Endothelial cell of umbilical vein (primary cell): ENCODE measurements around the gene PCYOX1L. TPM values are rescaled to one million over a fixed set of nuclear protein-coding genes. Genes with fewer than 3 reads are reported as not detected.

Experiments used
- Bru-seq: library from RNA; stranded (reverse); fragments of 400-500 nt; gene quantifications from one replicate; lab custom pipeline; 2021; lab: Mats Ljungman, UMichigan
- BruChase-seq, 2 experiments: library from RNA; stranded (reverse); fragments of 400-500 nt; gene quantifications; one replicate each; lab custom pipeline; 2021; lab: Mats Ljungman, UMichigan
- BruUV-seq: library from RNA; stranded (reverse); fragments of 400-500 nt; replicated peaks from 2 replicates; lab custom pipeline; 2021; lab: Mats Ljungman, UMichigan
- CTCF ChIA-PET: fragments of 300-600, 350-600 bp; sonication (Branson Sonifier 250); formaldehyde crosslinking; loops from one replicate; lab custom pipeline; 2021; ENCODE audit warnings: antibody characterized with exemption, inconsistent platforms; lab: Charles Lee
- POLR2A ChIA-PET: fragments of 300-600, 350-600 bp; sonication (Branson Sonifier 250); formaldehyde crosslinking; loops from one replicate; lab custom pipeline; 2021; ENCODE audit warnings: antibody characterized with exemption, inconsistent platforms; lab: Charles Lee
- DNase-seq: peaks from one replicate; pipeline ENCODE4 v3.0.0-alpha.2; 2011; ENCODE audit warnings: low read depth, low spot score
- FAIRE-seq: peaks from 2 replicates; lab custom pipeline; 2011; peaks lifted over from hg19 to GRCh38; lab: Jason Lieb, UNC
- H2AFZ ChIP-seq: 2 replicates; pipeline ENCODE4 v1.6.0; 2012; ENCODE audit warnings: low read depth, low read length, control low read depth, inconsistent platforms
- H3K27ac ChIP-seq: 2 replicates; pipeline ENCODE4 v1.5.1; 2011; ENCODE audit warnings: low read depth, mild to moderate bottlenecking, control low read depth, low read length, moderate library complexity; ENCODE audit not compliant: insufficient read depth
- H3K27me3 ChIP-seq, 2 experiments: 2 replicates each; pipeline versions ENCODE4 v1.6.0 to v1.6.1; 2011; ENCODE audit warnings: low read length in 2 of 2, mixed read lengths in 1 of 2; ENCODE audit not compliant: control insufficient read depth in 2 of 2, insufficient read depth in 2 of 2
- H3K36me3 ChIP-seq, 2 experiments: 2 replicates in 1 of 2; 3 replicates in 1 of 2; pipeline ENCODE4 v1.5.1; 2011; ENCODE audit warnings: low read length in 2 of 2, mild to moderate bottlenecking in 1 of 2, moderate library complexity in 1 of 2; ENCODE audit not compliant: control insufficient read depth in 2 of 2, insufficient read depth in 2 of 2; ENCODE audit errors: extremely low read depth in 1 of 2
- H3K4me1 ChIP-seq: 3 replicates; pipeline ENCODE4 v1.5.1; 2011; ENCODE audit warnings: mild to moderate bottlenecking, low read length; ENCODE audit not compliant: control insufficient read depth, insufficient read depth; ENCODE audit errors: extremely low read depth
- H3K4me2 ChIP-seq: 2 replicates; pipeline ENCODE4 v1.6.1; 2011; ENCODE audit warnings: low read length, control low read depth, mixed read lengths; ENCODE audit not compliant: insufficient read depth
- H3K4me3 ChIP-seq, 3 experiments: fragments of 200-600 bp in 1 of 3; sonication (generic), shearing (Covaris generic) in 1 of 3; replicated peaks in 1 of 3; 2 replicates each; pipeline ENCODE4 v1.5.1; 2011 to 2016; ENCODE audit warnings: control low read depth in 3 of 3, low read length in 3 of 3, mild to moderate bottlenecking in 2 of 3, inconsistent platforms in 1 of 3, low read depth in 1 of 3, moderate library complexity in 1 of 3; ENCODE audit not compliant: insufficient read depth in 1 of 3
- H3K79me2 ChIP-seq: 2 replicates; pipeline ENCODE4 v1.6.0; 2012; ENCODE audit warnings: low read length, inconsistent platforms; ENCODE audit not compliant: control insufficient read depth, insufficient read depth
- H3K9ac ChIP-seq: replicated peaks from 2 replicates; pipeline ENCODE3; 2011; ENCODE audit warnings: low read length, control low read depth; ENCODE audit not compliant: insufficient read depth; ENCODE audit errors: extremely low read depth
- H3K9me1 ChIP-seq: replicated peaks from 3 replicates; pipeline ENCODE4 v1.6.0; 2011; ENCODE audit warnings: mild to moderate bottlenecking, low read length; ENCODE audit not compliant: control insufficient read depth, insufficient read depth; ENCODE audit errors: extremely low read depth
- H3K9me3 ChIP-seq: replicated peaks from 2 replicates; pipeline ENCODE4 v1.5.1; 2012; ENCODE audit warnings: low read length, inconsistent platforms; ENCODE audit not compliant: control insufficient read depth, insufficient read depth
- H4K20me1 ChIP-seq: replicated peaks from 2 replicates; pipeline ENCODE3; 2011; ENCODE audit warnings: mild to moderate bottlenecking, low read length; ENCODE audit not compliant: control insufficient read depth, insufficient read depth; ENCODE audit errors: extremely low read depth
- EZH2 ChIP-seq: IDR thresholded peaks from 2 replicates; pipeline ENCODE4 v1.6.1; 2012; ENCODE audit warnings: borderline replicate concordance, low read depth, mild to moderate bottlenecking, moderate library complexity, low read length, inconsistent platforms; ENCODE audit not compliant: severe bottlenecking
- FOS ChIP-seq: IDR thresholded peaks from 2 replicates; pipeline ENCODE4 v1.6.1; 2011; ENCODE audit warnings: mild to moderate bottlenecking, low read length, moderate library complexity, borderline replicate concordance; ENCODE audit not compliant: insufficient read depth
- GATA2 ChIP-seq: IDR thresholded peaks from 2 replicates; pipeline ENCODE4 v1.7.0; 2011; ENCODE audit warnings: low read depth, mild to moderate bottlenecking, moderate library complexity, mixed read lengths, low read length; ENCODE audit not compliant: insufficient read length, insufficient read depth
- JUN ChIP-seq: IDR thresholded peaks from 2 replicates; pipeline ENCODE4 v1.6.1; 2011; ENCODE audit warnings: borderline replicate concordance, low read depth; ENCODE audit not compliant: insufficient read length, insufficient read depth
- MYC ChIP-seq: IDR thresholded peaks from one replicate; pipeline ENCODE4 v1.6.1; 2011; ENCODE audit warnings: mild to moderate bottlenecking, low read depth, low read length
- POLR2A ChIP-seq: IDR thresholded peaks from 2 replicates; pipeline ENCODE4 v1.6.1; 2012; ENCODE audit warnings: low read depth, mild to moderate bottlenecking, control low read depth, low read length
- POLR2AphosphoS5 ChIP-seq: IDR thresholded peaks from 2 replicates; pipeline ENCODE4 v1.6.1; 2012; ENCODE audit warnings: low read depth, mild to moderate bottlenecking, control low read depth, low read length, moderate library complexity; ENCODE audit not compliant: insufficient read depth
- dilution Hi-C: fragments of 300-500 bp; cut with MboI; formaldehyde crosslinking; loops from one replicate; pipeline ENCODE4 v1.15.0; 2019; ENCODE audit warnings: low sequenced_read_pairs; ENCODE audit not compliant: extremely low pct_ligation_motif_present
- intact Hi-C: fragments of 100-400 bp; cut with micrococcal nuclease; formaldehyde crosslinking; loops from one replicate; pipeline ENCODE4 v1.10.0; 2022
- long read RNA-seq: library from polyadenylated mRNA; stranded (forward); transcript quantifications from one replicate; pipeline ENCODE4 v2.0.0, GENCODE V29; 2021
- polyA minus RNA-seq, 3 experiments: library from RNA; depleted of rRNA, polyadenylated mRNA; stranded (reverse); fragments of >200 nt; gene quantifications; 1 replicate in 1 of 3; 2 replicates in 2 of 3; pipeline ENCODE4 v1.2.3, GENCODE V29; 2011
- polyA plus RNA-seq, 4 experiments: library from polyadenylated mRNA; depleted of rRNA in 3 of 4; stranded (reverse) in 3 of 4; unstranded in 1 of 4; fragments of >200 nt; gene quantifications; 2 replicates each; pipeline versions ENCODE4 v1.2.1 to v1.2.3, GENCODE V29; 2011 to 2012; ENCODE audit warnings: missing spikeins in 1 of 4
- total RNA-seq: library from RNA; stranded (reverse); gene quantifications from 2 replicates; pipeline ENCODE4 v1.2.3, GENCODE V29; 2021
- TF ChIP-seq, protein P1 (sequence below), 2 donors: IDR thresholded peaks; 1 replicate in 1 of 2; 2 replicates in 1 of 2; pipeline ENCODE4 v1.5.1; 2011; ENCODE audit warnings: low read length in 2 of 2, mild to moderate bottlenecking in 2 of 2, moderate library complexity in 2 of 2, control low read depth in 1 of 2, inconsistent platforms in 1 of 2, low read depth in 1 of 2; ENCODE audit not compliant: insufficient read depth in 1 of 2; ENCODE audit errors: extremely low read depth in 1 of 2
- TF ChIP-seq, protein P2 (sequence below): IDR thresholded peaks from 2 replicates; pipeline ENCODE4 v1.6.1; 2011; ENCODE audit not compliant: insufficient read depth, insufficient read length

Gene PCYOX1L
- total RNA-seq = 17.0 and 23.3 TPM in 2 replicates
- 28.1 and 29.9 TPM in 2 replicates for polyA plus RNA-seq
- 18.5 and 20.5 TPM in 2 replicates for polyA plus RNA-seq (2011; cell fraction: cytosol; rRNA removed)
- polyA plus RNA-seq (2011; cell fraction: nucleus; rRNA removed) = 32.1 and 36.0 TPM in 2 replicates
- polyA plus RNA-seq (2012) = 13.2 and 18.2 TPM in 2 replicates
- 18.4 and 20.0 TPM in 2 replicates for polyA minus RNA-seq
- polyA minus RNA-seq (2011; cell fraction: cytosol; rRNA and poly(A)+ RNA removed) = 1.2 TPM
- 6.6 and 7.1 TPM in 2 replicates for polyA minus RNA-seq (2011; cell fraction: nucleus; rRNA and poly(A)+ RNA removed)
- percentile 51 among the genes with signal in this experiment for Bru-seq, nascent RNA
- BruChase-seq, experiment 1, labeled RNA remaining after a 6-hour chase = percentile 57 among the genes with signal in this experiment
- BruChase-seq, experiment 2, labeled RNA remaining after a 2-hour chase = percentile 49 among the genes with signal in this experiment
- long read RNA-seq, full-length matches to known transcripts = 34 of 37 reads
- long read RNA-seq, partial matches to known transcripts = 0 of 37 reads
- long read RNA-seq, other reads (novel, unspliced or antisense) = 3 of 37 reads

- no peaks in the 10 kb centered on the region for H3K27me3 ChIP-seq
- H3K4me3 ChIP-seq = peak within 1 kb of the TSS; percentile 25 to 61 (median 48)
- dilution Hi-C loops = no loop called here
- H2AFZ ChIP-seq = peak within 1 kb of the TSS; percentile 92
- no TSS peak for BruUV-seq
- peaks cover 2% of the 10 kb centered on the region for H3K79me2 ChIP-seq
- TF ChIP-seq EZH2 (no peak), FOS (no peak), GATA2 (no peak), POLR2A (peak; percentile 69), POLR2AphosphoS5 (peak; percentile 81), MYC (no peak), JUN (no peak)
- TF ChIP-seq, protein P1, sequence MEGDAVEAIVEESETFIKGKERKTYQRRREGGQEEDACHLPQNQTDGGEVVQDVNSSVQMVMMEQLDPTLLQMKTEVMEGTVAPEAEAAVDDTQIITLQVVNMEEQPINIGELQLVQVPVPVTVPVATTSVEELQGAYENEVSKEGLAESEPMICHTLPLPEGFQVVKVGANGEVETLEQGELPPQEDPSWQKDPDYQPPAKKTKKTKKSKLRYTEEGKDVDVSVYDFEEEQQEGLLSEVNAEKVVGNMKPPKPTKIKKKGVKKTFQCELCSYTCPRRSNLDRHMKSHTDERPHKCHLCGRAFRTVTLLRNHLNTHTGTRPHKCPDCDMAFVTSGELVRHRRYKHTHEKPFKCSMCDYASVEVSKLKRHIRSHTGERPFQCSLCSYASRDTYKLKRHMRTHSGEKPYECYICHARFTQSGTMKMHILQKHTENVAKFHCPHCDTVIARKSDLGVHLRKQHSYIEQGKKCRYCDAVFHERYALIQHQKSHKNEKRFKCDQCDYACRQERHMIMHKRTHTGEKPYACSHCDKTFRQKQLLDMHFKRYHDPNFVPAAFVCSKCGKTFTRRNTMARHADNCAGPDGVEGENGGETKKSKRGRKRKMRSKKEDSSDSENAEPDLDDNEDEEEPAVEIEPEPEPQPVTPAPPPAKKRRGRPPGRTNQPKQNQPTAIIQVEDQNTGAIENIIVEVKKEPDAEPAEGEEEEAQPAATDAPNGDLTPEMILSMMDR (IDR thresholded peaks at IDR 0.05; ENCODE audit: extremely low read depth in 1 of 2, insufficient read depth in 1 of 2, low read depth in 1 of 2, low read length in 2 of 2) = no peak
- TF ChIP-seq, protein P2, sequence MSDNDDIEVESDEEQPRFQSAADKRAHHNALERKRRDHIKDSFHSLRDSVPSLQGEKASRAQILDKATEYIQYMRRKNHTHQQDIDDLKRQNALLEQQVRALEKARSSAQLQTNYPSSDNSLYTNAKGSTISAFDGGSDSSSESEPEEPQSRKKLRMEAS = peak; percentile 53
- FAIRE-seq (peak; percentile 95), DNase-seq (peak; percentile 95)
- intact Hi-C loops = loop anchor here (1.0 to 5.0 kb wide), 2 partner anchors 9 to 35 kb away; no protein-coding TSS in a partner anchor
- no peaks in the 10 kb centered on the region for H3K9me1 ChIP-seq
- ChIA-PET POLR2A (interaction anchor here (0.5 to 1.2 kb wide), 5 partner anchors 10 to 92 kb away, joined by 3 to 4 read pairs (median 3); no protein-coding TSS in a partner anchor), CTCF (interaction anchor here (1.2 to 5.9 kb wide), 9 partner anchors 10 to 205 kb away, joined by 5 to 67 read pairs (median 10); partner anchors contain the start of gene GRPEL2)
- no peaks in the 10 kb centered on the region for H4K20me1 ChIP-seq
- peak within 1 kb of the TSS; percentile 30 for H3K9ac ChIP-seq
- H3K36me3 ChIP-seq = peaks cover 2 to 13% of the 10 kb centered on the region in 2 experiments
- peaks cover 3% of the 10 kb centered on the region for H3K4me1 ChIP-seq
- no peaks in the 10 kb centered on the region for H3K9me3 ChIP-seq
- H3K27ac ChIP-seq = no peak within 1 kb of the TSS
- peak within 1 kb of the TSS; percentile 65 for H3K4me2 ChIP-seq
These were observed at the start of gene PCYOX1L for GRCh38 chr5:149357370-149358293. Gene PCYOX1L (plus strand): TSS chr5:149358046. CDS start chr5:149358069, 23 bp downstream.
